Measurements from ENCODE around the gene RASGEF1B.

RASGEF1B gene

DNA sequence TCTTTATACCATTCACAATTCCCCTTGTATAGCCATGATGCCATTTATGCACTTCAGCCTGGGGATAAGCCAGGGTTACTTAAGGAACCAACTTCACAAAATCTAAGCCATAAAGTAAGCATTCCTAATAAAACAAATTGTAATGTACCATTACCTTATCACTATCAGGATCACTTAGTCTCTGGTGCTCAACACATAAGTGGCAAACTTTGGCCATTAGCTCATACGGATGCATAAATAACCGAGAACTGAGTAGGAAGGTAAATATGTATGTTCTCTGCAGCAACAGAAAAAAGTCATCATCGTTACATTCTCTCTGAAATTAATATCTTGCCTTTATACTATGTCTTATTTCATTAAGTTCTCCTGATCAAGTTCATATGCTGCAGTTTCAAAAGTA, 14.4 kb downstream of the RASGEF1B start:
- TF ChIP-seq, protein P1, sequence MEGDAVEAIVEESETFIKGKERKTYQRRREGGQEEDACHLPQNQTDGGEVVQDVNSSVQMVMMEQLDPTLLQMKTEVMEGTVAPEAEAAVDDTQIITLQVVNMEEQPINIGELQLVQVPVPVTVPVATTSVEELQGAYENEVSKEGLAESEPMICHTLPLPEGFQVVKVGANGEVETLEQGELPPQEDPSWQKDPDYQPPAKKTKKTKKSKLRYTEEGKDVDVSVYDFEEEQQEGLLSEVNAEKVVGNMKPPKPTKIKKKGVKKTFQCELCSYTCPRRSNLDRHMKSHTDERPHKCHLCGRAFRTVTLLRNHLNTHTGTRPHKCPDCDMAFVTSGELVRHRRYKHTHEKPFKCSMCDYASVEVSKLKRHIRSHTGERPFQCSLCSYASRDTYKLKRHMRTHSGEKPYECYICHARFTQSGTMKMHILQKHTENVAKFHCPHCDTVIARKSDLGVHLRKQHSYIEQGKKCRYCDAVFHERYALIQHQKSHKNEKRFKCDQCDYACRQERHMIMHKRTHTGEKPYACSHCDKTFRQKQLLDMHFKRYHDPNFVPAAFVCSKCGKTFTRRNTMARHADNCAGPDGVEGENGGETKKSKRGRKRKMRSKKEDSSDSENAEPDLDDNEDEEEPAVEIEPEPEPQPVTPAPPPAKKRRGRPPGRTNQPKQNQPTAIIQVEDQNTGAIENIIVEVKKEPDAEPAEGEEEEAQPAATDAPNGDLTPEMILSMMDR (conservative IDR thresholded peaks at IDR 0.05; ENCODE audit: low read depth, low read length) = no peak
- H3K4me3 ChIP-seq (ENCODE audit: low read length) = no peak overlapping the region
- no peak for DNase-seq (ENCODE audit: low read depth)

GRCh38 chr4:81455897-81456296, 15.8 kb downstream of the RASGEF1B start:
- TF ChIP-seq, protein P1 (conservative IDR thresholded peaks at IDR 0.05; ENCODE audit: low read depth, low read length) = no peak
- DNase-seq (ENCODE audit: low read depth) = no peak

DNA sequence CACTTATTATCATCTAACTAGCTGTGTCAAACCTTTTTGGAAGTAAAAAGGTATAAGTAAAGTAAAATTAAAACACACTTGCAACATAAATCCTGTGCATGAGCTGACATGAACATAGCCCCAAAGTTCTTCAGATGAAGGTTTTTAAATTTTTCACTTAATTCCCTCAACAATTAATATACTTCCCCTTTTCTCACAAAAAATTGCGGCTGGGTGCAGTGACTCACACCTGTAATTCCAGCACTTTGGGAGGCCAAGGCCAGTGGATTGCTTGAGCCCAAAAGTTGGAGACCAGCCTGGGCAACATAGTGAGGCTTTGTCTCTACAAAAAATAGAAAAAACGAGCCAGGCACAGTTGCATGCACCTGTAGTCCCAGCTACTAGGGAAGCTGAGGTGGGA, 16.8 kb downstream of the RASGEF1B start:
- no peak overlapping the region for H3K4me3 ChIP-seq (ENCODE audit: low read length)
- TF ChIP-seq, protein P1 (conservative IDR thresholded peaks at IDR 0.05; ENCODE audit: low read depth, low read length) = no peak
- no peak for DNase-seq (ENCODE audit: low read depth)

More at GRCh38 chr4:81455897-81456296, 15.8 kb downstream of the RASGEF1B start:
- H3K4me3 ChIP-seq (ENCODE audit: low read length) = no peak overlapping the region

DNA sequence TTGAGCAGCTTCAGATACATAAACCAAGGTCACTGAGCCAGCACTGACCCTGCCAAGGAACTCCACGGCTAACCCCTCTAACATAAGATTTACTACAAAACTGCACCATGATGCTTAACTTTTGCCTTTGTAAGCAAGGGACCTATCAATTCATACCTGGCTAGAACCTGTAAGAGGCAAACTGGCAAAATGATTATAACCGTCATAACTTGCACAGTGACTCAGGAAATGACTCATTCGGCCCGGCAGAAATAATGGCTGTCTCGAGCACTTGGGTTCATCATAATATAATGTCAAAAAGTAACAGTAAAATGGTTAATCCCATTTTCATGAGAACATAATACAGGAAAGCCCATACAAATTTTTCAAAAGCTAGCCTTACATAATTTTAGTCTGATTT, 17.2 kb downstream of the RASGEF1B start:
- TF ChIP-seq, protein P1 (conservative IDR thresholded peaks at IDR 0.05; ENCODE audit: low read depth, low read length) = no peak
- no peak overlapping the region for H3K4me3 ChIP-seq (ENCODE audit: low read length)
- DNase-seq (ENCODE audit: low read depth) = no peak

DNA sequence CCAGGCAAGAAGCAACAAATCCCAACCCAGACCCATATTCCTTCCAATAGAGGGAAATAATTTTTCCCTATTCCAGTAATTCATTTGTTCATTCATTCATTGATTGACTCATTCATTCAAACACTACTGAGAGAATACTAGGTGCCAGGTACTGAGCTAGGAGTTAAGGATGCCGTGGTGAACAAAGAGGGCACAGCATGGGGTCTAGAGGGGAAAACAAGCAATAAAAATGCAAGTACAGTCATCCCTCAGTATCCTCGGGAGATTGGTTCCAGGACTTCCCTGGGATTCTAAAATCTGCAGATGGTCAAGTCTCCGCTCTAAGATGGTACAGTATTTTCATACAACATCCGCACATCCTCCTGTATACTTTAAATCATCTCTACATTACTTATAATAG, 18.7 kb downstream of the RASGEF1B start:
- no peak for DNase-seq (ENCODE audit: low read depth)
- H3K4me3 ChIP-seq (ENCODE audit: low read length) = no peak overlapping the region
- TF ChIP-seq, protein P1 (conservative IDR thresholded peaks at IDR 0.05; ENCODE audit: low read depth, low read length) = no peak

GRCh38 chr4:81452452-81453006, 19.2 kb downstream of the RASGEF1B start:
- DNase-seq (ENCODE audit: low read depth) = no peak
- H3K4me3 ChIP-seq (ENCODE audit: low read length) = no peak overlapping the region
- TF ChIP-seq, protein P1 (conservative IDR thresholded peaks at IDR 0.05; ENCODE audit: low read depth, low read length) = no peak

GRCh38 chr4:81449015-81449414, 22.7 kb downstream of the RASGEF1B start:
- DNase-seq (ENCODE audit: low read depth) = no peak
- TF ChIP-seq, protein P1 (conservative IDR thresholded peaks at IDR 0.05; ENCODE audit: low read depth, low read length) = no peak
- no peak overlapping the region for H3K4me3 ChIP-seq (ENCODE audit: low read length)

All from retinal pigment epithelial cell (primary cell).